Karpas-422 (cell line): ENCODE measurements around the gene FAM53B. TPM values are rescaled to one million over a fixed set of nuclear protein-coding genes. Genes with fewer than 3 reads are reported as not detected.
A peak's percentile ranks its signal among the peaks of the same experiment; 100 is the strongest.
"Not testable (repeated sequence)": the region's sequence is repeated elsewhere in the genome, so short reads cannot be mapped to it uniquely, and the experiment has no call there.

Experiments used
- DNase-seq: peaks from one replicate; pipeline ENCODE4 v3.0.0-alpha.2; 2015
- H2AFZ ChIP-seq: fragments of 200-600 bp; sonication (generic); 2 replicates; pipeline ENCODE4 v1.6.1; 2014; ENCODE audit warnings: antibody characterized with exemption, low read length, mixed read lengths
- H3K27ac ChIP-seq: fragments of 200-600 bp; sonication (generic); 2 replicates; pipeline ENCODE4 v1.5.1; 2014; ENCODE audit warnings: mild to moderate bottlenecking, low read length, moderate library complexity
- H3K27me3 ChIP-seq: fragments of 200-600 bp; sonication (generic); 2 replicates; pipeline ENCODE4 v1.6.1; 2014; ENCODE audit warnings: low read length, mixed read lengths
- H3K36me3 ChIP-seq: fragments of 200-600 bp; sonication (generic); 2 replicates; pipeline ENCODE4 v1.6.1; 2014; ENCODE audit warnings: low read length, mixed read lengths; ENCODE audit not compliant: insufficient read depth
- H3K4me1 ChIP-seq: fragments of 200-600 bp; sonication (generic); 2 replicates; pipeline ENCODE4 v1.6.1; 2014; ENCODE audit warnings: mild to moderate bottlenecking, low read length, mixed read lengths
- H3K4me2 ChIP-seq: fragments of 200-600 bp; sonication (generic); 2 replicates; pipeline ENCODE4 v1.6.1; 2014; ENCODE audit warnings: low read length, low read depth, mild to moderate bottlenecking; ENCODE audit not compliant: poor library complexity, severe bottlenecking
- H3K4me3 ChIP-seq: fragments of 200-600 bp; sonication (generic); 2 replicates; pipeline ENCODE4 v1.5.1; 2014; ENCODE audit warnings: mild to moderate bottlenecking, antibody characterized with exemption, low read length, mixed read lengths
- H3K79me2 ChIP-seq: fragments of 200-600 bp; sonication (generic); 2 replicates; pipeline ENCODE4 v1.6.1; 2014; ENCODE audit warnings: mild to moderate bottlenecking, low read length, mixed read lengths
- H3K9ac ChIP-seq: fragments of 200-600 bp; sonication (generic); 2 replicates; pipeline ENCODE4 v1.6.0; 2014; ENCODE audit warnings: low read length
- H3K9me2 ChIP-seq: fragments of 200-600 bp; sonication (generic), shearing (Covaris generic); replicated peaks from 2 replicates; pipeline ENCODE4 v1.6.0; 2014; ENCODE audit warnings: mild to moderate bottlenecking, low read length, moderate library complexity; ENCODE audit not compliant: insufficient read depth
- H3K9me3 ChIP-seq: fragments of 300-700, 200-600 bp; sonication (generic); 2 replicates; pipeline ENCODE4 v1.6.1; 2014; ENCODE audit warnings: low read length, mixed read lengths
- H4K20me1 ChIP-seq: fragments of 200-600 bp; sonication (generic); 2 replicates; pipeline ENCODE4 v1.6.1; 2014; ENCODE audit warnings: mild to moderate bottlenecking, antibody characterized with exemption, low read length, low read depth; ENCODE audit not compliant: insufficient read depth
- total RNA-seq: library from RNA; depleted of rRNA; stranded (reverse); fragments of >200 nt; shearing (Covaris generic); gene quantifications from 2 replicates; pipeline ENCODE4 v1.2.3, GENCODE V29; 2014; ENCODE audit warnings: low replicate concordance

FAM53B gene
- total RNA-seq, 1 experiment from 2014 or later, result 72.5 TPM

GRCh38 chr10:124746447-124746846, 2.3 kb upstream of the FAM53B start:
- not testable (repeated sequence) for H3K9me2 ChIP-seq, H3K4me2 ChIP-seq, H3K27me3 ChIP-seq, H3K36me3 ChIP-seq, H3K9me3 ChIP-seq, DNase-seq, H2AFZ ChIP-seq, H3K4me3 ChIP-seq, H4K20me1 ChIP-seq
- H3K9ac ChIP-seq, result 0 out of 2 replicates have a peak overlapping the region, but pooled peaks have one; percentile 73
- peaks cover 38% of the 10 kb centered on the region for H3K79me2 ChIP-seq
- peaks cover 33% of the 10 kb centered on the region for H3K4me1 ChIP-seq
- H3K27ac ChIP-seq, result peak overlapping the region; percentile 72

GRCh38 chr10:124745673-124746072, 1.5 kb upstream of the FAM53B start:
- Histone ChIP-seq H4K20me1 (no peaks in the 10 kb centered on the region; the same call in 1 of the 2 replicates), H3K9me2 (no peaks in the 10 kb centered on the region), H3K4me2 (peak overlapping the region; percentile 82), H3K36me3 (no peaks in the 10 kb centered on the region; the same call in 1 of the 2 replicates), H3K9me3 (no peaks in the 10 kb centered on the region), H3K79me2 (peaks cover 44% of the 10 kb centered on the region), H3K4me3 (0 out of 2 replicates have a peak overlapping the region, but pooled peaks have one; percentile 65), H3K9ac (peak overlapping the region; percentile 73), H3K27ac (peak overlapping the region; percentile 72), H3K4me1 (peaks cover 41% of the 10 kb centered on the region), H3K27me3 (no peaks in the 10 kb centered on the region), H2AFZ (no peak overlapping the region)
- peak; percentile 81 for DNase-seq

- H3K9me3 ChIP-seq, result no peaks in the 10 kb centered on the region
- H3K36me3 ChIP-seq, result no peaks in the 10 kb centered on the region; the same call in 1 of the 2 replicates
- DNase-seq, result peak; percentile 58
- H3K4me1 ChIP-seq, result peaks cover 45% of the 10 kb centered on the region
- H3K27ac ChIP-seq, result peak overlapping the region; percentile 72
- peak overlapping the region; percentile 73 for H3K9ac ChIP-seq
- H3K79me2 ChIP-seq, result peaks cover 48% of the 10 kb centered on the region
- peak overlapping the region; percentile 82 for H3K4me2 ChIP-seq
- no peak overlapping the region for H2AFZ ChIP-seq
- H3K27me3 ChIP-seq, result no peaks in the 10 kb centered on the region
- H4K20me1 ChIP-seq, result no peaks in the 10 kb centered on the region; the same call in 1 of the 2 replicates
- peak overlapping the region; percentile 65 for H3K4me3 ChIP-seq
- H3K9me2 ChIP-seq, result no peaks in the 10 kb centered on the region
Measured at GRCh38 chr10:124745252-124745651, 1.1 kb upstream of the FAM53B start.

GRCh38 chr10:124743191-124744101, 732 bp downstream of the FAM53B start:
- Histone ChIP-seq H2AFZ (no peak overlapping the region), H3K9me3 (no peaks in the 10 kb centered on the region), H3K4me2 (peak overlapping the region; percentile 75), H3K9ac (peak overlapping the region; percentile 96), H3K27me3 (no peaks in the 10 kb centered on the region), H3K4me3 (peak overlapping the region; percentile 93), H3K4me1 (peaks cover 63% of the 10 kb centered on the region), H3K9me2 (no peaks in the 10 kb centered on the region), H4K20me1 (no peaks in the 10 kb centered on the region; the same call in 1 of the 2 replicates), H3K36me3 (0 out of 2 replicates have a peak, but pooled peaks cover 3% of the 10 kb centered on the region), H3K27ac (peak overlapping the region; percentile 95), H3K79me2 (peaks cover 66% of the 10 kb centered on the region)
- DNase-seq, result peak; percentile 93

- peaks cover 72% of the 10 kb centered on the region for H3K4me1 ChIP-seq
- peaks cover 6% of the 10 kb centered on the region; the same call in 1 of the 2 replicates for H4K20me1 ChIP-seq
- no peaks in the 10 kb centered on the region for H3K9me3 ChIP-seq
- peak overlapping the region; percentile 95 for H3K27ac ChIP-seq
- H2AFZ ChIP-seq, result no peak overlapping the region
- H3K9me2 ChIP-seq, result no peaks in the 10 kb centered on the region
- peaks cover 72% of the 10 kb centered on the region for H3K79me2 ChIP-seq
- H3K27me3 ChIP-seq, result no peaks in the 10 kb centered on the region
- peak overlapping the region; percentile 96 for H3K9ac ChIP-seq
- no peak for DNase-seq
- 0 out of 2 replicates have a peak, but pooled peaks cover 3% of the 10 kb centered on the region for H3K36me3 ChIP-seq
- peak overlapping the region; percentile 75 for H3K4me2 ChIP-seq
- H3K4me3 ChIP-seq, result peak overlapping the region; percentile 93
Measured at GRCh38 chr10:124742413-124743190, 1.6 kb downstream of the FAM53B start.

- H3K4me2 ChIP-seq, result peak overlapping the region; percentile 75
- peaks cover 76% of the 10 kb centered on the region for H3K4me1 ChIP-seq
- H3K9me2 ChIP-seq, result no peaks in the 10 kb centered on the region
- peak; percentile 83 for DNase-seq
- H4K20me1 ChIP-seq, result peaks cover 6% of the 10 kb centered on the region; the same call in 1 of the 2 replicates
- peak overlapping the region; percentile 95 for H3K27ac ChIP-seq
- peak overlapping the region; percentile 93 for H3K4me3 ChIP-seq
- H3K9me3 ChIP-seq, result no peaks in the 10 kb centered on the region
- H3K27me3 ChIP-seq, result no peaks in the 10 kb centered on the region
- 0 out of 2 replicates have a peak, but pooled peaks cover 3% of the 10 kb centered on the region for H3K36me3 ChIP-seq
- peaks cover 74% of the 10 kb centered on the region for H3K79me2 ChIP-seq
- H3K9ac ChIP-seq, result peak overlapping the region; percentile 96
- H2AFZ ChIP-seq, result no peak overlapping the region
Measured at GRCh38 chr10:124741922-124742412, 2.2 kb downstream of the FAM53B start.

GRCh38 chr10:124741281-124741921, 2.8 kb downstream of the FAM53B start:
- Histone ChIP-seq H2AFZ (no peak overlapping the region), H3K4me3 (peak overlapping the region; percentile 93), H3K27me3 (no peaks in the 10 kb centered on the region), H3K36me3 (0 out of 2 replicates have a peak, but pooled peaks cover 3% of the 10 kb centered on the region), H3K27ac (peak overlapping the region; percentile 95), H3K9me3 (no peaks in the 10 kb centered on the region), H3K9ac (peak overlapping the region; percentile 96), H3K4me2 (peak overlapping the region; percentile 75), H4K20me1 (peaks cover 11% of the 10 kb centered on the region; the same call in 1 of the 2 replicates), H3K9me2 (no peaks in the 10 kb centered on the region), H3K4me1 (peaks cover 80% of the 10 kb centered on the region), H3K79me2 (peaks cover 80% of the 10 kb centered on the region)
- DNase-seq, result peak; percentile 95
